Measurements from ENCODE around the gene DCTD. TPM values are rescaled to one million over a fixed set of nuclear protein-coding genes. Genes with fewer than 3 reads are reported as not detected.

Gene DCTD
- total and polyA plus RNA-seq, 2 of the 13 experiments (the other 11 are each of a cell fraction or from before 2014, with no cell fraction given) = 85.1 to 95.3 TPM

GRCh38 chr4:182897601-182898478 is 19.3 kb downstream of the DCTD start (continued):
- TF ChIP-seq, protein P1, sequence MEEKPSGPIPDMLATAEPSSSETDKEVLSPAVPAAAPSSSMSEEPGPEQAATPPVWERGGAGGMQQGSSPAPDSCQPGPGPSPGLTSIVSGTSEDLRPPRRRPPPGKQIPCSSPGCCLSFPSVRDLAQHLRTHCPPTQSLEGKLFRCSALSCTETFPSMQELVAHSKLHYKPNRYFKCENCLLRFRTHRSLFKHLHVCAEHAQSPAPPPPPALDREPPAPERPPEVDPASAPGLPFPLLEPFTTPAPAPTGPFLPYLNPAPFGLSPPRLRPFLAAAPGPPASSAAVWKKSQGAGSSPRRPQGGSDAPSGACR (CRISPR knock-in tag; IDR thresholded peaks at IDR 0.05) = peak; percentile 82; the same call in 1 of the 2 replicates
- peak; percentile 49; the same call in 1 of the 2 replicates for TF ChIP-seq PBX2 (CRISPR knock-in tag; IDR thresholded peaks at IDR 0.05)
- peak; percentile 82; the same call in 1 of the 2 replicates for TF ChIP-seq ZSCAN21 (CRISPR knock-in tag; IDR thresholded peaks at IDR 0.05; ENCODE audit: borderline replicate concordance)
- TF ChIP-seq, protein P2, sequence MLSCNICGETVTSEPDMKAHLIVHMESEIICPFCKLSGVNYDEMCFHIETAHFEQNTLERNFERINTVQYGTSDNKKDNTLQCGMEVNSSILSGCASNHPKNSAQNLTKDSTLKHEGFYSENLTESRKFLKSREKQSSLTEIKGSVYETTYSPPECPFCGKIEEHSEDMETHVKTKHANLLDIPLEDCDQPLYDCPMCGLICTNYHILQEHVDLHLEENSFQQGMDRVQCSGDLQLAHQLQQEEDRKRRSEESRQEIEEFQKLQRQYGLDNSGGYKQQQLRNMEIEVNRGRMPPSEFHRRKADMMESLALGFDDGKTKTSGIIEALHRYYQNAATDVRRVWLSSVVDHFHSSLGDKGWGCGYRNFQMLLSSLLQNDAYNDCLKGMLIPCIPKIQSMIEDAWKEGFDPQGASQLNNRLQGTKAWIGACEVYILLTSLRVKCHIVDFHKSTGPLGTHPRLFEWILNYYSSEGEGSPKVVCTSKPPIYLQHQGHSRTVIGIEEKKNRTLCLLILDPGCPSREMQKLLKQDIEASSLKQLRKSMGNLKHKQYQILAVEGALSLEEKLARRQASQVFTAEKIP (CRISPR knock-in tag; IDR thresholded peaks at IDR 0.05; ENCODE audit: borderline replicate concordance) = no peak
- TF ChIP-seq IKZF4 (CRISPR knock-in tag; IDR thresholded peaks at IDR 0.05; ENCODE audit: borderline replicate concordance, low read depth, not compliant biosample characterization) = no peak
- TF ChIP-seq ZNF496 (CRISPR knock-in tag; IDR thresholded peaks at IDR 0.05; ENCODE audit: insufficient replicate concordance) = no peak
- 0 out of 2 replicates have a peak, but pooled peaks have one; percentile 61 for TF ChIP-seq ATAD3A (CRISPR knock-in tag; IDR thresholded peaks at IDR 0.05)
- no peak for TF ChIP-seq ZBTB3 (CRISPR knock-in tag; IDR thresholded peaks at IDR 0.05; ENCODE audit: borderline replicate concordance, low read depth)
- no peak for TF ChIP-seq SRSF4 (IDR thresholded peaks at IDR 0.05; ENCODE audit: low read depth, low read length, poor library complexity, severe bottlenecking)
- no peak for TF ChIP-seq ZNF432 (CRISPR knock-in tag; IDR thresholded peaks at IDR 0.05; ENCODE audit: borderline replicate concordance)
- TF ChIP-seq EZH2 (conservative IDR thresholded peaks at IDR 0.05; ENCODE audit: low read depth, low read length) = no peak
- no peak for TF ChIP-seq SIX1 (CRISPR knock-in tag; IDR thresholded peaks at IDR 0.05; ENCODE audit: borderline replicate concordance)
- TF ChIP-seq, protein P3, sequence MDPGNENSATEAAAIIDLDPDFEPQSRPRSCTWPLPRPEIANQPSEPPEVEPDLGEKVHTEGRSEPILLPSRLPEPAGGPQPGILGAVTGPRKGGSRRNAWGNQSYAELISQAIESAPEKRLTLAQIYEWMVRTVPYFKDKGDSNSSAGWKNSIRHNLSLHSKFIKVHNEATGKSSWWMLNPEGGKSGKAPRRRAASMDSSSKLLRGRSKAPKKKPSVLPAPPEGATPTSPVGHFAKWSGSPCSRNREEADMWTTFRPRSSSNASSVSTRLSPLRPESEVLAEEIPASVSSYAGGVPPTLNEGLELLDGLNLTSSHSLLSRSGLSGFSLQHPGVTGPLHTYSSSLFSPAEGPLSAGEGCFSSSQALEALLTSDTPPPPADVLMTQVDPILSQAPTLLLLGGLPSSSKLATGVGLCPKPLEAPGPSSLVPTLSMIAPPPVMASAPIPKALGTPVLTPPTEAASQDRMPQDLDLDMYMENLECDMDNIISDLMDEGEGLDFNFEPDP (CRISPR knock-in tag; conservative IDR thresholded peaks at IDR 0.05) = no peak
- TF ChIP-seq ZNF207 (IDR thresholded peaks at IDR 0.05; ENCODE audit: borderline replicate concordance) = no peak
- TF ChIP-seq ZNF17 (CRISPR knock-in tag; IDR thresholded peaks at IDR 0.05) = no peak
- TF ChIP-seq TOE1 (CRISPR knock-in tag; IDR thresholded peaks at IDR 0.05) = 0 out of 2 replicates have a peak, but pooled peaks have one; percentile 78
- no peak for TF ChIP-seq KLF6 (CRISPR knock-in tag; IDR thresholded peaks at IDR 0.05)
- no peak for TF ChIP-seq GPN1 (CRISPR knock-in tag; IDR thresholded peaks at IDR 0.05; ENCODE audit: borderline replicate concordance)
- TF ChIP-seq ZBTB49 (CRISPR knock-in tag; IDR thresholded peaks at IDR 0.05; ENCODE audit: borderline replicate concordance) = no peak
- TF ChIP-seq, protein P4, sequence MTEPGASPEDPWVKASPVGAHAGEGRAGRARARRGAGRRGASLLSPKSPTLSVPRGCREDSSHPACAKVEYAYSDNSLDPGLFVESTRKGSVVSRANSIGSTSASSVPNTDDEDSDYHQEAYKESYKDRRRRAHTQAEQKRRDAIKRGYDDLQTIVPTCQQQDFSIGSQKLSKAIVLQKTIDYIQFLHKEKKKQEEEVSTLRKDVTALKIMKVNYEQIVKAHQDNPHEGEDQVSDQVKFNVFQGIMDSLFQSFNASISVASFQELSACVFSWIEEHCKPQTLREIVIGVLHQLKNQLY (CRISPR knock-in tag; IDR thresholded peaks at IDR 0.05) = peak; percentile 95

Data from HepG2 (cell line).